Purkinje cell (primary cell): Measurements from ENCODE around the gene SLC17A5. TPM values are rescaled to one million over a fixed set of nuclear protein-coding genes. Genes with fewer than 3 reads are reported as not detected.

Experiments
- polyA plus RNA-seq: library from polyadenylated mRNA; unstranded; fragments of >200 nt; fragmentation: Nextera tagmentation; gene quantifications from 2 replicates; pipeline ENCODE4 v1.2.1, GENCODE V29; 2014

SLC17A5 gene, protein sequence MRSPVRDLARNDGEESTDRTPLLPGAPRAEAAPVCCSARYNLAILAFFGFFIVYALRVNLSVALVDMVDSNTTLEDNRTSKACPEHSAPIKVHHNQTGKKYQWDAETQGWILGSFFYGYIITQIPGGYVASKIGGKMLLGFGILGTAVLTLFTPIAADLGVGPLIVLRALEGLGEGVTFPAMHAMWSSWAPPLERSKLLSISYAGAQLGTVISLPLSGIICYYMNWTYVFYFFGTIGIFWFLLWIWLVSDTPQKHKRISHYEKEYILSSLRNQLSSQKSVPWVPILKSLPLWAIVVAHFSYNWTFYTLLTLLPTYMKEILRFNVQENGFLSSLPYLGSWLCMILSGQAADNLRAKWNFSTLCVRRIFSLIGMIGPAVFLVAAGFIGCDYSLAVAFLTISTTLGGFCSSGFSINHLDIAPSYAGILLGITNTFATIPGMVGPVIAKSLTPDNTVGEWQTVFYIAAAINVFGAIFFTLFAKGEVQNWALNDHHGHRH
- polyA plus RNA-seq = 3.5 and 7.6 TPM in 2 replicates

GRCh38 chr6:73653571-73654424 lies at the start of gene SLC17A5:
SLC17A5 (minus strand) TSS chr6:73653992; CDS start chr6:73653886, 106 bp downstream.

DNA sequence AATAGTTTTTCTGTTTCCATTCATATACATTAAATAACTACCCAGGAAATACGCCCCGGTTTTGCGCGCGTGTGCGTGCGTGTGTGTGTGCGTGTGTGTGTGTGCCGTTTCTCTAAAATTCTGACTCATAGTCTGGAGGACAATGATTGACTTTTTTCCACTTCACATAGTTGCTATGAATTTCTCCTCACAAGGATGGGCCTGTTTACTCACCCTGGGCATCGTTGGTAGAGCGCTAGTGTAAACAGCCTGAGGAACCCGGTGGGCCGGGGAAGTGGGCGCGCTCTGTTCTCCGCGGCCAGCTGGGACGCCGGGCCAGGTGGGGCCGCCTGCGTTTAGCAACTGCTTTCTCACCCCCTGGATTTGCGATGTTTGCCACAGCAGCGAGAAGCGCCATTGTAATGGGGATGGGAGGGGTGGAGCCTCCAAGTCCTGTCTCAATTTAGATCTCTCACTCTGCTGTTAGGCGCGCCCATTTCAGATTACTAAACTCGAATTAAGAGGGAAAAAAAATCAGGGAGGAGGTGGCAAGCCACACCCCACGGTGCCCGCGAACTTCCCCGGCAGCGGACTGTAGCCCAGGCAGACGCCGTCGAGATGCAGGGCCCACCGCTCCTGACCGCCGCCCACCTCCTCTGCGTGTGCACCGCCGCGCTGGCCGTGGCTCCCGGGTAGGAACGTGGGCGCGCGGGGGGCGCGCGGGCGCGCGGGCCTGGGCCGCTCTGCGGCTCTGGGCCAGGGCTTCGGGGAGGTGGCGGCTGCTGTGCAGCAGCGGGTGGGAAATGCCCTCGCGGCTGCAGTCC lies 42.0 kb upstream of the SLC17A5 start, which contains the start of gene CD109:
CD109 (plus strand) TSS at position 585 of the 803 bp plus-strand sequence; CDS start at position 598, 13 bp downstream.

Other genes starting within 250 kb of the SLC17A5 start
- 0.12 and 2.1 TPM in 2 replicates for gene CGAS, start 201.7 kb downstream of the SLC17A5 start, polyA plus RNA-seq
- 39.1 and 46.0 TPM in 2 replicates for gene MTO1, start 192.3 kb downstream of the SLC17A5 start, polyA plus RNA-seq
- 596 and 624 TPM in 2 replicates for gene EEF1A1, start 133.0 kb downstream of the SLC17A5 start, polyA plus RNA-seq
- gene CD109, start 42.2 kb upstream of the SLC17A5 start, polyA plus RNA-seq = 0.51 TPM in 1 of 2 replicates, not detected in the other